SU-DHL-6 (cell line): ENCODE results near the gene TSPO.

Source experiments
- H2AFZ ChIP-seq: fragments of 200-600 bp; sonication (generic); 2 replicates; pipeline ENCODE4 v1.6.1; 2014; ENCODE audit warnings: low read depth, mild to moderate bottlenecking, moderate library complexity, mixed read lengths, antibody characterized with exemption, low read length; ENCODE audit not compliant: severe bottlenecking
- H3F3A ChIP-seq: fragments of 200-600 bp; shearing (Covaris generic); 2 replicates; pipeline ENCODE4 v1.6.0; 2016; ENCODE audit warnings: antibody characterized with exemption, mild to moderate bottlenecking; ENCODE audit not compliant: insufficient read depth
- H3K27ac ChIP-seq: fragments of 200-600 bp; sonication (generic); 2 replicates; pipeline ENCODE4 v1.5.1; 2016; ENCODE audit warnings: low read depth, mild to moderate bottlenecking, low read length, moderate library complexity, mixed read lengths
- H3K27me3 ChIP-seq: fragments of 200-600 bp; sonication (generic), shearing (Covaris generic); 2 replicates; pipeline ENCODE4 v1.6.0; 2014; ENCODE audit warnings: mild to moderate bottlenecking, low read length
- H3K36me3 ChIP-seq: fragments of 200-600 bp; sonication (generic); 2 replicates; pipeline ENCODE4 v1.6.1; 2014; ENCODE audit warnings: mild to moderate bottlenecking, low read length, mixed read lengths
- H3K4me2 ChIP-seq: fragments of 300-600, 200-600 bp; shearing (Covaris generic), sonication (generic); 2 replicates; pipeline ENCODE4 v1.6.0; 2014; ENCODE audit warnings: low read length, low read depth, mild to moderate bottlenecking; ENCODE audit not compliant: poor library complexity, severe bottlenecking
- H3K4me3 ChIP-seq: fragments of 200-600 bp; sonication (generic); 2 replicates; pipeline ENCODE4 v1.5.1; 2014; ENCODE audit warnings: antibody characterized with exemption, low read length, mild to moderate bottlenecking, mixed read lengths; ENCODE audit not compliant: insufficient read depth, poor library complexity, severe bottlenecking
- H3K79me2 ChIP-seq: fragments of 200-600 bp; sonication (generic); 2 replicates; pipeline ENCODE4 v1.6.1; 2014; ENCODE audit warnings: mild to moderate bottlenecking, low read length, moderate library complexity; ENCODE audit not compliant: insufficient read depth
- H3K9ac ChIP-seq: fragments of 200-600 bp; sonication (generic); 2 replicates; pipeline ENCODE4 v1.7.0; 2014; ENCODE audit warnings: mild to moderate bottlenecking, low read length
- H3K9me2 ChIP-seq: fragments of 200-600 bp; sonication (generic); replicated peaks from 2 replicates; pipeline ENCODE4 v1.6.1; 2014; ENCODE audit warnings: low read length; ENCODE audit not compliant: insufficient read depth
- H3K9me3 ChIP-seq: fragments of 200-600 bp; sonication (generic); 2 replicates; pipeline ENCODE4 v1.6.1; 2014; ENCODE audit warnings: low read length, mixed read lengths; ENCODE audit not compliant: insufficient read depth
- H4K20me1 ChIP-seq: fragments of 200-600 bp; sonication (generic); 2 replicates; pipeline ENCODE4 v1.6.1; 2014; ENCODE audit warnings: low read depth, mild to moderate bottlenecking, antibody characterized with exemption, low read length, moderate library complexity, mixed read lengths
- CTCF ChIP-seq: fragments of 200-600 bp; sonication (generic); IDR thresholded peaks from one replicate; pipeline ENCODE4 v1.5.1; 2017; ENCODE audit warnings: antibody characterized with exemption, mild to moderate bottlenecking, low read length, moderate library complexity; ENCODE audit not compliant: insufficient read depth, poor library complexity, severe bottlenecking
- EZH2phosphoT487 ChIP-seq: fragments of 200-600 bp; sonication (generic), shearing (Covaris generic); conservative IDR thresholded peaks from 2 replicates; pipeline ENCODE4 v1.6.1; 2018; ENCODE audit warnings: mild to moderate bottlenecking, antibody characterized with exemption, low read length, moderate library complexity, mixed read lengths

TSPO gene

GRCh38 chr22:43126501-43127165 lies 24.7 kb upstream of the TSPO start:
- Histone ChIP-seq H3K36me3 (no peaks in the 10 kb centered on the region), H3K79me2 (no peaks in the 10 kb centered on the region), H3K27ac (no peak overlapping the region), H3K4me3 (no peak overlapping the region), H3K9ac (no peak overlapping the region), H3F3A (no peaks in the 10 kb centered on the region), H3K9me3 (no peaks in the 10 kb centered on the region), H2AFZ (no peak overlapping the region), H3K4me2 (no peak overlapping the region), H4K20me1 (no peaks in the 10 kb centered on the region), H3K27me3 (no peaks in the 10 kb centered on the region), H3K9me2 (no peaks in the 10 kb centered on the region)
- TF ChIP-seq CTCF, result no peak
- TF ChIP-seq EZH2phosphoT487, result no peak

DNA sequence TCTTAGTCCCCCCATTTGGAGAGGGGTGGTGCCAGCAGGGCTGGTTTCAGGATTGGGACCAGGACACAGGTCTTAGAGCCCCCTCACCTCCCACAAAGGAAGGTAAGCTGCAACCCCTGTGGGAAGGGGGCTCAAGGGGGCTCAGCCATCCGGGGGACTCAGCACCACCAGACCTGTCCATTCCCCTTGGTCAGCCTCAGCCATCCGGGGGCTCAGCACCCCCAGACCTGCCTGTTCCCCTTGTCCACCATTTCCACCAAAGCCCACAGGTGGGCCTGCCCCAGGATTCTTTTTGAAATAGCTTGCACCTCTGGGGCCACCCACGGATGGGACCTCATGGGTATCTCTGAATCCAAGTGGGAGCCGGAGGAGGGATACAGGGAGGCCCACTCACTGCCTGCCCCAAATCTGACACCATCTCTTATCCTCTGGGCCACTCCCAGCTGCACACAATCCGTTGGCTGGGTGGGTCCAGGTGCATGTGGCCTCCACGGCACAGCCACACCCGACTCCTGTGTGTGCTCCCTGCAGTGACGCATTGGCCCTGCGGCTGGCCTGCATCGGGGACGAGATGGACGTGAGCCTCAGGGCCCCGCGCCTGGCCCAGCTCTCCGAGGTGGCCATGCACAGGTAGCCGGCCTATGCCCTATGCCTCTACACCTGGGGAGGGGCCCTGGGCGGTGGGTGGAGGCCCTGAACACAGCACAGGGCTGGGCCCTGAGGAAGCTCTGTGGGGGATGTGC lies 24.0 kb upstream of the TSPO start:
- Histone ChIP-seq H3K9me3 (no peaks in the 10 kb centered on the region), H3F3A (no peaks in the 10 kb centered on the region), H3K9ac (no peak overlapping the region), H3K79me2 (no peaks in the 10 kb centered on the region), H3K27ac (no peak overlapping the region), H2AFZ (no peak overlapping the region), H4K20me1 (no peaks in the 10 kb centered on the region), H3K4me2 (no peak overlapping the region), H3K36me3 (no peaks in the 10 kb centered on the region), H3K27me3 (no peaks in the 10 kb centered on the region), H3K9me2 (no peaks in the 10 kb centered on the region), H3K4me3 (no peak overlapping the region)
- no peak for TF ChIP-seq EZH2phosphoT487
- TF ChIP-seq CTCF, result no peak

DNA sequence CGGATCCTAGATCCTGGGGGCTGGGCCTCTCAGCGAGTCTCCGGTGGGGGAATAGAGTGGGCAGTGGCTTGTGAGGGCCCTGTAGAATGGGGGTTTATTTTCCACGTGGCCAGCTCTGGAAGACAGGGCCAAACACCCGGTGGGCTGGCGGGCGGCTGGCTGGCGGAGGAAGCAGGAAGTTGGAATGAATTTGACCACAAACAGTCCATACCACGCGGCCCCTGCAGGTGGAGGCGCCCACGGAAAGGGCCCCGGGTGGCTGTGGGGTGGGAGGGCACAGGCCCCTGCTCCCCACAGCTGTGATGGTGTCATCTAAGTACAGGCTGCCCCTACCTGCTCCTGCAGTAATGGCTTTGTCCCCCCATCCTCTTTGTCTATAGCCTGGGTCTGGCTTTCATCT lies 23.2 kb upstream of the TSPO start:
- Histone ChIP-seq H3K4me2 (no peak overlapping the region), H3K27ac (no peak overlapping the region), H3K9ac (no peak overlapping the region)

More for the DNA sequence above, 23.2 kb upstream of the TSPO start:
- TF ChIP-seq EZH2phosphoT487, result no peak
- no peak for TF ChIP-seq CTCF
- no peak overlapping the region for H3K4me3 ChIP-seq
- H4K20me1 ChIP-seq, result no peaks in the 10 kb centered on the region
- H2AFZ ChIP-seq, result no peak overlapping the region
- H3K9me3 ChIP-seq, result no peaks in the 10 kb centered on the region
- H3K27me3 ChIP-seq, result no peaks in the 10 kb centered on the region
- no peaks in the 10 kb centered on the region for H3F3A ChIP-seq
- H3K36me3 ChIP-seq, result no peaks in the 10 kb centered on the region
- no peaks in the 10 kb centered on the region for H3K79me2 ChIP-seq
- no peaks in the 10 kb centered on the region for H3K9me2 ChIP-seq
